Skeletal muscle tissue (tissue), 4 donors: ENCODE results near the gene LRIG1. TPM values are rescaled to one million over a fixed set of nuclear protein-coding genes. Genes with fewer than 3 reads are reported as not detected.

Source experiments
- H3K27ac ChIP-seq: one replicate; pipeline ENCODE4 v1.7.0; 2013; ENCODE audit warnings: mild to moderate bottlenecking, low read depth, low read length, inconsistent platforms
- H3K27me3 ChIP-seq, 3 donors: one replicate each; pipeline ENCODE4 v1.7.0; 2013; ENCODE audit warnings: low read length in 3 of 3; ENCODE audit not compliant: control insufficient read depth in 3 of 3, insufficient read depth in 3 of 3
- H3K36me3 ChIP-seq, 3 donors: one replicate each; pipeline ENCODE4 v1.7.0; 2013; ENCODE audit warnings: low read length in 3 of 3; ENCODE audit not compliant: control insufficient read depth in 3 of 3, insufficient read depth in 3 of 3
- H3K4me1 ChIP-seq, 3 donors: one replicate each; pipeline ENCODE4 v1.7.0; 2013; ENCODE audit warnings: low read length in 3 of 3, mild to moderate bottlenecking in 3 of 3; ENCODE audit not compliant: control insufficient read depth in 3 of 3, insufficient read depth in 3 of 3
- H3K4me3 ChIP-seq, 3 donors: one replicate each; pipeline ENCODE4 v1.7.0; 2013; ENCODE audit warnings: low read length in 3 of 3
- H3K9ac ChIP-seq, 3 donors: one replicate each; pipeline ENCODE4 v1.7.0; 2013; ENCODE audit warnings: low read length in 3 of 3, mild to moderate bottlenecking in 3 of 3, moderate library complexity in 2 of 3, low read depth in 1 of 3
- H3K9me3 ChIP-seq, 3 donors: one replicate each; pipeline ENCODE4 v1.7.0; 2013; ENCODE audit warnings: low read length in 3 of 3; ENCODE audit not compliant: control insufficient read depth in 3 of 3
- total RNA-seq: library from RNA; depleted of rRNA; stranded (reverse); fragments of >200 nt; gene quantifications from one replicate; pipeline ENCODE4 v1.2.3, GENCODE V29; 2014
- donor health status: Osteomylitis.

The LRIG1 gene
- total RNA-seq, 1 donor from 2014 or later, result 135 TPM

DNA sequence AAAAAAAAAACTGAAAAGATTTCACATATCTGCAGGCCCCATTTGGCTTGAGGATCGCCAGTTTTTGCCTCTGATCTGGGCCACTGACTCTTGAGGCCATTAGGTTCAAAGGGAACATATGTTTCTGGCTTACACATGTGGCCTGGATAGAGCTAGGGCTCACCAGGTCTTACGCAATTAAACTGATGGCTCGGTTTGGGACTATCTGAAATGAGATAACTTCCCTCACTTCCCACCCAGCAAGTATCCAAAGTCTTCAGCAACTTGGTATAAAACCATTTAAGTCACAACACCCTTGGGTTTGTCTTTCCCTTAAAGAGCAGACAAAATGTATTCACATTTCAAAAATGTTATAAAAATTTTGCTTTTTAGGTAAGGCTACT is 36.3 kb downstream of the LRIG1 start:
- Histone ChIP-seq H3K36me3 (peaks cover 3 to 18% (median 14%) of the 10 kb centered on the region in 3 donors), H3K4me1 (peaks cover 10 to 42% (median 31%) of the 10 kb centered on the region in 3 donors), H3K27ac (no peak overlapping the region), H3K9ac (no peak overlapping the region), H3K27me3 (no peaks in the 10 kb centered on the region), H3K9me3 (no peaks in the 10 kb centered on the region), H3K4me3 (no peak overlapping the region)

DNA sequence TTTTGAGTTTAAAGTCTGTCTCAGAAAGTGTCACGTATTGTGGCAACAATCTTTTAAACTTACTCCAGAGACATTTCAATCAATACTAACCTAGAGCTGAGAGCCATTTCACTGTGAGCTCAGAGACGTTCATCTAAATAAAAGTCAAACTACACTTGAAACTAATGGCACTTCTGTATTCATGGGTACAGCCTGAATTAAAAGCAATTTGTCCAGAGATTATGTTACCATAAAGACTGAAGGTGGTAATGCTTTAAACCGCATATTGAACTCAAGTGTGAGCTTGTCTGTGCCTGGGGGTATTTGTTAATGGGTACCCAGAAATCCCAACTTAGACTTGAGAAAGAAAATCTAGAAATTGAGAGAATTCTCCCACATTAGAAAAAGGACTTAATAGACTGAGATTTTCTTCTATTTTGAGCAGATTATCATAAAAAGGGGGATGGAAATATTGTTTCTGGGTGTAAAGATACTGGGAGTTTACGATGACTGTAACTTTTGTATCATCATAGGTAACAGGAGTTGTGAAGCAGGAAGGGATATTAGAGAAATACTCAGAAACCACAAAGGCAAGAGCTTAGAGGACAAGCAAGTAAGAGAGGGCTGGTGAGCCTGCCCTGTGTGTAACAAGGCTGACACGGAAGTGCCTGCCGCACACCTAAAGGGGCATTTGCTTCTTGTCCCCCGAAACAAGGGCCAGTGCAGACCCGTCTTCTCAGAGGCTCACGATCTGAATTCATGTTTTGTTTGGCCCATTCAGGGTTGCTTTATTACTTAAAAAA is 36.9 kb downstream of the LRIG1 start:
- Histone ChIP-seq H3K4me3 (no peak overlapping the region), H3K9me3 (no peaks in the 10 kb centered on the region), H3K9ac (peak overlapping the region in 1 of 3 donors; percentile 44), H3K27ac (no peak overlapping the region), H3K27me3 (no peaks in the 10 kb centered on the region), H3K36me3 (peaks cover 3 to 23% (median 14%) of the 10 kb centered on the region in 3 donors), H3K4me1 (peaks cover 10 to 37% (median 31%) of the 10 kb centered on the region in 3 donors)

DNA sequence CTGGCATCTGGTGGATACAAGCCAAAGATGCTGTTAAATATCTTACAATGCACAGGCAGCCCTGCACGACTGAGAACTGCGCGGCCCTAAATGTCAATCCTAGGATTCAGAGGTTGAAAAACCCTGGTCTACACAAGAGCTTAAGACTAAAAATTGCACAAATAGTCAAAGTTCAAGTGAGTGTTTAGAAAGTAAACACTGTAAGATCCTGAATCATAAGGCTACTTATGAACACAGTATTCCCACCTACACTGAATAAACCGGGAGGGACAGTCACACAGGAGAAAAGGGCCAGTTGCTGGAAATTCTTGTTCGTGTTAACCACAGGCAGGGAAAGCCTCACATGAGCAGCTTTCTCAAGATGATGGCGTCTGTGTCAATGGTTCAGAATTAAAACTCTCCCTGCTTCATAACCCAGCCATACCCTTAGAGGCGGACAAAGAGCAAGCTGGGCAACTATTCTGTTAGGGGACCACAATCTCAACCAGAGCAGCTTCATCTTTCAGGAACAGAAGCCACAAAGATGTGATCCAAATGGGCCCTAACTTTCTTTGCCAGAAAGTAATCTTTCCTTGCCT is 37.7 kb downstream of the LRIG1 start:
- H3K9ac ChIP-seq, result peak overlapping the region in 1 of 3 donors; percentile 44
- H3K4me1 ChIP-seq, result peaks cover 10 to 30% (median 26%) of the 10 kb centered on the region in 3 donors
- H3K36me3 ChIP-seq, result peaks cover 3 to 23% (median 14%) of the 10 kb centered on the region in 3 donors
- H3K9me3 ChIP-seq, result no peaks in the 10 kb centered on the region
- no peak overlapping the region for H3K27ac ChIP-seq
- no peaks in the 10 kb centered on the region for H3K27me3 ChIP-seq
- no peak overlapping the region for H3K4me3 ChIP-seq

DNA sequence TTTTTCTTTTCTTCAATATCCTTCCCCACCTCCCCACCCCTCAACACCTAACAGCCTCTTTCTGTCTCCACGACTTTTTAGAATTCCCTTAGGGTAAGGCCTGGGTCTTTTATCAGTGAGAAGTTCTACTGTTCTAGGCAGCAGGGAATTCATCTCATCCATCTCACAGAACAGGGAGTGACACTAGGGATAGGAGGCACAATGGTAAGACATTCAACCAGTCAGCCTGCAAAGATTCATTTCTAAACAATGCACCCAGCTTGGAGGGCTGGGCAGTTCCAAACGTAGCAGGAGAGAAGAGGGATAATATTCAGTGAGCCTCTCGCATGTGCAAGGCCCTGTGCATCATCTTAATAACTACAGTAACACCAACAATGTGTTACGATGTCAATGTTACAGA is 43.6 kb downstream of the LRIG1 start:
- H3K27me3 ChIP-seq, result no peaks in the 10 kb centered on the region
- peaks cover 44 to 54% (median 54%) of the 10 kb centered on the region in 3 donors for H3K4me1 ChIP-seq
- H3K36me3 ChIP-seq, result peaks cover 3 to 33% (median 13%) of the 10 kb centered on the region in 3 donors
- peak overlapping the region; percentile 24 to 69 (median 54) for H3K9ac ChIP-seq
- H3K9me3 ChIP-seq, result no peaks in the 10 kb centered on the region
- H3K27ac ChIP-seq, result peak overlapping the region; percentile 57
- H3K4me3 ChIP-seq, result peak overlapping the region in 1 of 3 donors; percentile 0

DNA sequence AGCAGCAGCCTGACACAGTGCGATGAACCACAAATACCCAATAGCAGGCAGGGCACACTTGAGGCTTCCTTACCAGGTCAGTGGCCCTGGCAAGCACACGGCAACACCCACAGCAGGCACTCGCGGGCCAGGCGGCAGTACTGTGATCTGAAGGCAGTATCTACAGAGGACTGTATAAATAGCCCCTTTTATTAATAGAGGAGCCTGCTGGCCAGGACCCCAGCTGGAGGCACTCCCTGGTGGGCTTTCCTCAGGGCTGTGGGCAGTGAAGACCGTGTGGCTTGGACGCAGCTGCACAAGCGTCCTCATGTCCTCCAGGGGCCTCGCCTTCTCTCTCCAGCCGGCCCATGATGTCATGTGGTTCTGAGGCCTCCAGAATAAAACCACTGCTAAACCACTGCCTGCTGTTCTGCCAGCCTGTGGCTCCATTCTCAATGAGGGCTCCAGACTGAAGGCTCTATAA is 44.1 kb downstream of the LRIG1 start:
- Histone ChIP-seq H3K9ac (peak overlapping the region; percentile 24 to 69 (median 54)), H3K27ac (peak overlapping the region; percentile 57), H3K27me3 (no peaks in the 10 kb centered on the region), H3K9me3 (no peaks in the 10 kb centered on the region), H3K4me3 (peak overlapping the region in 2 of 3 donors; percentile 1 to 35), H3K36me3 (peaks cover 3 to 28% (median 9%) of the 10 kb centered on the region in 3 donors), H3K4me1 (peaks cover 49 to 59% (median 59%) of the 10 kb centered on the region in 3 donors)

DNA sequence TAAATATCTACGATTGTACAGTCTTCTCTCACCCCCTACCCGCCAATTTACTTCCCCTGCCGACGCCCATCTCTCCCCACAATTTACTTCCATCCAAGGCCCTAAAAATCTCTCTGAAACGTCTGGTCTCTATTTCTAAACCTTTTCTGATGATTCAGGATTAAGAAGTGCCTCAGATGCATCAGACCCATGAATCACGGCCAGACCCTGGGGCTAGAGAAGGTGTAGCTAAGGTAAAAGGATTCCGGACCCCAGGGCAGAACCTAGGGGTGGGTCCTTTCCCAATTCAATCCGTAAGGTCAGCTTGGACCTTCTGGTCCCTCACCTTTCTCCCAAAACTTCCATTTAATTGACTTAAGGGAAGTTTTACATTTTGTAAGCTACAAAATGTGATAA is 46.4 kb downstream of the LRIG1 start:
- H3K9me3 ChIP-seq, result no peaks in the 10 kb centered on the region
- peaks cover 0 to 14% (median 0%) of the 10 kb centered on the region in 3 donors for H3K36me3 ChIP-seq
- H3K27me3 ChIP-seq, result no peaks in the 10 kb centered on the region
- peak overlapping the region; percentile 74 for H3K27ac ChIP-seq
- H3K9ac ChIP-seq, result peak overlapping the region; percentile 39 to 78 (median 78)
- peak overlapping the region in 1 of 3 donors; percentile 11 for H3K4me3 ChIP-seq
- peaks cover 71 to 82% (median 81%) of the 10 kb centered on the region in 3 donors for H3K4me1 ChIP-seq

DNA sequence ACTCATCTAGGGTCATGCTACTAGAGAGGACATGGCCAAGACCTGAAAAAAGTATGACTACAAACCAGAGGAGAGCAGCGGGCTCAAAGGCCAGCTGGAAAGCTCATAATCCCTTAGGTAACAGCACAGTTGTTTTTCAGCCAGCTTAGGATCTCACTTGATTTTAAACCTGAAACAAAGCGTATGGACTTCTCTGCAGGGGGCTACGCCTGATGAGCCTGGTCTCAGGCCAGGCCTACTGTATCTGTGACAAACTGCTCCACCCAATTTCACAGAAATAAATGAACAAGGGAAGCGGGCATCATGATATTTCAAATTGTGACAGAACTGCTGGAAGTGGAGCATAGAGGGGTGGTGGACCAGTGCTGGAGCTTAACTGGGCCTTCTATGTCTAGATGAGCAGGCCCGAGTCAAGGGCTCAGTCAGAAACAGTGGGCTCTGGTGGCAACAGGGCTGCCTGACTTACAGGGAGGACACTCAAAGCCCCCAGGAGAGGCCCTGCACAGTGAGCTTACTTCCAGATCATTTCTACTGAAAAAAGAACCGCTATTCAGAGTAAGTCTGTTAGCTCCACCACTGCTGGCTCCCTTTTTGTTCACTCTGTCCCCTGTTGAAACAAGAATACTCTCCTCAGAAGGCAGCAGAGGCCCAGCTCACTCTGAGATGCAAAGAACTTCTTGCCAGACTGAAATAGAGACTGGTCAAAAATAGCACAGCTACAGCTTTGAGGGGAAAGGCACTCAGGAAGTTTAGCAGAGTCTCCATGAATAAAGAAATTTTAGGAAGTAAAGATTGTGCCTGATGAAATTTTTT is 47.0 kb downstream of the LRIG1 start:
- Histone ChIP-seq H3K4me3 (peak overlapping the region in 2 of 3 donors; percentile 26 to 45), H3K27me3 (no peaks in the 10 kb centered on the region), H3K36me3 (peaks cover 0 to 10% (median under 1%) of the 10 kb centered on the region in 3 donors), H3K27ac (peak overlapping the region; percentile 74), H3K4me1 (peaks cover 77 to 88% (median 88%) of the 10 kb centered on the region in 3 donors), H3K9me3 (no peaks in the 10 kb centered on the region), H3K9ac (peak overlapping the region; percentile 59 to 78 (median 78))

DNA sequence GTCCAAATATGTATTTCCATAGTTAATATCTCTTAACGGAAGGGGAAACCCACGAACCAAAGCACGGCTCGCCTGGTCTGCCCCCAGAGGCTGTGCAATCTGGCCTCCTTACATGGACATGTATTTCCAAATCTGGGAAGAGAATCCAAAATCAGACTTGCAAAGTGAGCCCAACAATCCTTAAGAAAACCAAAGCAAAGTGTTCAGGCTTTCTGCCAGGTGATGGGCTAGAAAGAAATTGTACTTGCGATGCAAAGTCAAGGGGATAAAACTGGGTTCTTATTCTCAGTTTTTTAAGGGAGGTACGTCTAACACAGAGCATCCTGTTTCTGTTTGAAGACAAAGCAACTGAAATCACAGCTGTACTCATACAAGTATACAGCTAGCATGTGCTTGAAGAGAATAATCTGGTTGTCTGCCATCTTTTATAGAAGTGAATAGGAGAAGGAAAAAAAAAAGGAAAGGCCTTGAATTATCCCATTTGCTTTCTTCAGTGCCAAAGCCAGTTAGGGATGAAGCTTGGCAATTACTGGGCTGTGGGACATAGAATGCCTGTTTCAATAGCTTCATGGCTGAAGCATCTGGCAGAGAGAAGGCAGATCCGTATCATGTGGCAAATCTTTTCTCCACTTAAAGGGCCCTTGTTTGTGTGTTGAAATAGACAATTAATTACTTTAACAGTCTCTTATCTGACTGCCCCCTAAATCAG is 48.4 kb downstream of the LRIG1 start:
- Histone ChIP-seq H3K4me1 (peaks cover 84 to 96% (median 92%) of the 10 kb centered on the region in 3 donors), H3K4me3 (peak overlapping the region in 1 of 3 donors; percentile 45), H3K36me3 (peaks cover 0 to 3% (median 3%) of the 10 kb centered on the region in 3 donors), H3K27me3 (no peaks in the 10 kb centered on the region), H3K9me3 (no peaks in the 10 kb centered on the region), H3K27ac (peak overlapping the region; percentile 74), H3K9ac (peak overlapping the region; percentile 36 to 78 (median 60))

DNA sequence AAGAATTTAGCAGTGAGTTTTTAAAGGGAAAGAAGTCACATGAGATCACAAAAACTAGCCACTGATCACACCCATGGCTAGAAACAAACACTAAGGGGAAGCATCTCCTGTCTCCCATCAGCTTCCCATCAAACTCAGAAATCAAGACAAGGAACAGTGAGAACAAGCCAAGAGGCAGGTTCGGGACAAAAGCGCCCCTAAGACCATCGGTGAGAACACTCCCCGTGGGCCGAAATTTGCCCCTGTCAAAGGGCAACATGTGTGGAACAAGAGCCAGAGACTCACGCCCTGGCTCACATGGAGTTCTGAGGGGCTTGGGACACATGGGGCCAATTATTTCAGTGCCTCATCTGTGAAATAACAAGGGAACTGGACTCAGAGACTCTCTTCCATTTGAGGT is 49.1 kb downstream of the LRIG1 start:
- peak overlapping the region; percentile 23 to 78 (median 60) for H3K9ac ChIP-seq
- H3K36me3 ChIP-seq, result peaks cover 0 to 3% (median 0%) of the 10 kb centered on the region in 3 donors
- no peaks in the 10 kb centered on the region for H3K9me3 ChIP-seq
- H3K27me3 ChIP-seq, result no peaks in the 10 kb centered on the region
- peaks cover 79 to 90% (median 85%) of the 10 kb centered on the region in 3 donors for H3K4me1 ChIP-seq
- peak overlapping the region; percentile 74 for H3K27ac ChIP-seq
- H3K4me3 ChIP-seq, result no peak overlapping the region
